ENCODE data around the gene BMF. TPM values are rescaled to one million over a fixed set of nuclear protein-coding genes. Genes with fewer than 3 reads are reported as not detected.

Gene BMF
- total RNA-seq, 1 experiment from 2014 or later, result not detected

DNA sequence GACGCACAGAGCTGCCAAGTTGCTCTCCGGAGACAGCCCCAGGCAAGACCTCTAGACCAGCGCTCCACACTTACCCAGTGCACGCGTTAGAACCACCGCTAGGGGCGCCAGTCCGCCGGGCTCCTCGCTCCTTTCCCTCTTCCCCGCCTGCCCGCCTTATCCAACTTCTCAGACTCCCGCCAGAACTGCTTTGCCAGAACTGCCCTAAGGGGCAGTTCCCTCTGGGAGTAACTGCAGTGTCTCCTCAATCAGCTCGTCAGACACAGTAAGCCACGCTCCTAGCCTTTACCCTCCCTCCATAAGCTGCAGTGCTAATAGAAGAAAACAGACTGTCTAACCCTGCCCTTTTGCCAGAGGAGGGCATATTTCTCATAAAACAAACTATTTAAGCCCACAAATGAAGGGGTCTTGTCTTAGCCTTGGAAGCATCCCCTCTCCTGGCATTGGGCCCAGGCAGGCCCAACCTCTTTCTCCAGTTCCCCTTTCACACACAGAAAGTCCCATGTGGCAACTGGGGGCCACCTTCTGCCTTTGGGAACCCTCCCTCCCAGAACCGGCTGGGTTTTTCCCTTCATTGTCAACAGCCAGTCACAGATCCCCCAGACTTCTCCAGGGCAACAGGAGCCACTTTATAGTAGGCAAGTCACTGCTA, 3.7 kb downstream of the BMF start:
- POLR2A ChIA-PET, result interaction anchor here (0.6 to 1.6 kb wide), 13 partner anchors 10 to 1792 kb away, joined by 3 to 7 read pairs (median 3); partner anchors contain the start of gene RPUSD2
- peak overlapping the region; percentile 25 for H3K27ac Mint-ChIP-seq (ENCODE audit: low read depth, unreplicated experiment)
- intact Hi-C loops (cut with micrococcal nuclease), result loop anchor here (10.0 kb wide), 2 partner anchors 90 to 170 kb away; no protein-coding TSS in a partner anchor

DNA sequence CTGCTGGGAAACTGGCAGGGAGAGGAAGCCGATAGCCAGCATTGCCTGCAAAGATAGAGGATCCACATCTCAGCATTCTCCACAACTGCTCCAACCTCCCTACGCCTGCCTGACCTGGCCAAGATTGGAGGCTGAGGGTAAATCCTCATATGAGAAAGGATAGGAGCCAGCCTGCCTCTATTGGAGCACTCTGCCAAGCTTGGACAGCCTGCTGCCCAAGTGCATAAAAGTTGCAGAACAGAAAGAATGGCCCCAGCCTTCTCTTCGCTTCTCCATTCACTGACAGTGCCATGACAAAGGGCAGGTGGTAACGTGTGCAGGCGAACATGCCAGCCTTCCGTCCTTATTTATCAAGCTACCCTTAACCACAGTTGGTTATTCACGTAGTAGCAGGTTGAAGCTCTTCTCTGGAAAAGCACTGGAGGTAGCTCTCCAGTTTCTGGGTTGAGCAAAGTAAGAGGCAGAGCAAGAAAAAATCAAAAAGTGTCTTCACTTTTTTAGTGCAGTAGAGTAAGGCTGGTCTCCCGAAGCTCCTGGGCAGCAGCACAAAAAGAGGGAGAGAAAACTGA, 4.3 kb downstream of the BMF start:
- peaks cover 6% of the 10 kb centered on the region for H3K36me3 Mint-ChIP-seq (ENCODE audit: insufficient read depth, unreplicated experiment)
- ChIA-PET CTCF (interaction anchor here (0.5 to 12.9 kb wide), 45 partner anchors 8 to 1934 kb away, joined by 3 to 125 read pairs (median 5); partner anchors contain the start of genes PAK6 and SRP14), POLR2A (interaction anchor here (0.6 to 1.6 kb wide), 14 partner anchors 10 to 1791 kb away, joined by 3 to 7 read pairs (median 3); partner anchors contain the start of gene RPUSD2)
- peaks cover 63% of the 10 kb centered on the region for H3K4me1 Mint-ChIP-seq (ENCODE audit: insufficient read depth, unreplicated experiment)
- H3K9me3 Mint-ChIP-seq (ENCODE audit: unreplicated experiment), result no peaks in the 10 kb centered on the region
- H3K4me3 Mint-ChIP-seq (ENCODE audit: unreplicated experiment), result peak overlapping the region; percentile 17
- no peaks in the 10 kb centered on the region for H3K27me3 Mint-ChIP-seq (ENCODE audit: insufficient read depth, unreplicated experiment)
- BruUV-seq (replicated peaks), result no TSS peak
- no peak overlapping the region for H3K27ac Mint-ChIP-seq (ENCODE audit: low read depth, unreplicated experiment)
- intact Hi-C loops (cut with micrococcal nuclease), result loop anchor here (10.0 kb wide), 2 partner anchors 90 to 170 kb away; no protein-coding TSS in a partner anchor
- DNase-seq (ENCODE audit: unreplicated experiment), result no peak
- no peak for TF ChIP-seq CTCF (IDR thresholded peaks at IDR 0.05; ENCODE audit: unreplicated experiment)

More for the DNA sequence above, 3.7 kb downstream of the BMF start:
- TF ChIP-seq CTCF (IDR thresholded peaks at IDR 0.05; ENCODE audit: unreplicated experiment), result peak; percentile 92
- Mint-ChIP-seq H3K9me3 (ENCODE audit: unreplicated experiment) (no peaks in the 10 kb centered on the region), H3K4me3 (ENCODE audit: unreplicated experiment) (peak overlapping the region; percentile 17), H3K27me3 (ENCODE audit: insufficient read depth, unreplicated experiment) (no peaks in the 10 kb centered on the region), H3K4me1 (ENCODE audit: insufficient read depth, unreplicated experiment) (peaks cover 64% of the 10 kb centered on the region), H3K36me3 (ENCODE audit: insufficient read depth, unreplicated experiment) (peaks cover 6% of the 10 kb centered on the region)
- DNase-seq (ENCODE audit: unreplicated experiment), result peak; percentile 91
- no TSS peak for BruUV-seq (replicated peaks)
- CTCF ChIA-PET, result interaction anchor here (0.5 to 12.9 kb wide), 46 partner anchors 8 to 1934 kb away, joined by 3 to 125 read pairs (median 5); partner anchors contain the start of genes PAK6 and SRP14

- Mint-ChIP-seq H3K9me3 (ENCODE audit: unreplicated experiment) (no peaks in the 10 kb centered on the region), H3K4me3 (ENCODE audit: unreplicated experiment) (peak overlapping the region; percentile 21), H3K4me1 (ENCODE audit: insufficient read depth, unreplicated experiment) (peaks cover 59% of the 10 kb centered on the region), H3K27me3 (ENCODE audit: insufficient read depth, unreplicated experiment) (no peaks in the 10 kb centered on the region), H3K36me3 (ENCODE audit: insufficient read depth, unreplicated experiment) (peaks cover 6% of the 10 kb centered on the region), H3K27ac (ENCODE audit: low read depth, unreplicated experiment) (peak overlapping the region; percentile 46)
- intact Hi-C loops (cut with micrococcal nuclease), result loop anchor here (1.0 to 10.0 kb wide), 3 partner anchors 59 to 171 kb away; no protein-coding TSS in a partner anchor
- no peak for TF ChIP-seq CTCF (IDR thresholded peaks at IDR 0.05; ENCODE audit: unreplicated experiment)
- BruUV-seq (replicated peaks), result no TSS peak
- ChIA-PET CTCF (interaction anchor here (0.5 to 12.9 kb wide), 32 partner anchors 11 to 578 kb away, joined by 3 to 125 read pairs (median 6); partner anchors contain the start of genes PAK6 and SRP14), POLR2A (interaction anchor here (0.7 to 1.6 kb wide), 11 partner anchors 11 to 146 kb away, joined by 3 to 6 read pairs (median 3); no protein-coding TSS in a partner anchor)
- no peak for DNase-seq (ENCODE audit: unreplicated experiment)
These were observed 4.8 kb downstream of the BMF start for GRCh38 chr15:40103864-40104271.
